GM12878 (cell line): ENCODE measurements around the gene TFAP2E. TPM values are rescaled to one million over a fixed set of nuclear protein-coding genes. Genes with fewer than 3 reads are reported as not detected.

ENCODE experiments used
- ASH2L ChIP-seq: fragments of 300-600, 200-600 bp; sonication (generic); IDR thresholded peaks from 2 replicates; pipeline ENCODE4 v1.6.1; 2017; ENCODE audit warnings: low read depth, mild to moderate bottlenecking, borderline replicate concordance
- CHD2 ChIP-seq: IDR thresholded peaks from 2 replicates; pipeline ENCODE4 v1.6.1; 2011; ENCODE audit warnings: low read depth, low read length, improper control_type of control experiment, borderline replicate concordance
- CREM ChIP-seq: IDR thresholded peaks from 2 replicates; pipeline ENCODE4 v1.6.1; 2014; ENCODE audit warnings: antibody characterized with exemption, low read depth
- ETV6 ChIP-seq, 2 experiments: fragments of 450-650 bp in 1 of 2; IDR thresholded peaks in 1 of 2; conservative IDR thresholded peaks in 1 of 2; 2 replicates each; pipeline ENCODE4 v1.6.1; 2014; ENCODE audit warnings: antibody characterized with exemption in 1 of 2, borderline replicate concordance in 1 of 2, low read depth in 1 of 2, mild to moderate bottlenecking in 1 of 2, moderate library complexity in 1 of 2
- FOS ChIP-seq: IDR thresholded peaks from 3 replicates; pipeline ENCODE4 v1.6.1; 2011; ENCODE audit warnings: borderline replicate concordance; ENCODE audit not compliant: insufficient read length; ENCODE audit errors: extremely low read depth
- FOXM1 ChIP-seq: IDR thresholded peaks from 2 replicates; pipeline ENCODE4 v1.6.1; 2012; ENCODE audit warnings: low read depth, mild to moderate bottlenecking, inconsistent platforms, low read length, moderate library complexity
- HCFC1 ChIP-seq: fragments of 150-350 bp; IDR thresholded peaks from 2 replicates; pipeline ENCODE4 v1.6.1; 2014; ENCODE audit warnings: low read length
- HDAC6 ChIP-seq: fragments of 200-600 bp; sonication (generic); IDR thresholded peaks from one replicate; pipeline ENCODE4 v1.8.0; 2017; ENCODE audit warnings: antibody characterized with exemption; ENCODE audit not compliant: unreplicated experiment
- MYC ChIP-seq: IDR thresholded peaks from 2 replicates; pipeline ENCODE4 v1.6.1; 2011; ENCODE audit warnings: mild to moderate bottlenecking, low read length, moderate library complexity, inconsistent platforms; ENCODE audit not compliant: insufficient read depth, insufficient replicate concordance, insufficient read length, severe bottlenecking
- NBN ChIP-seq: fragments of 450-650 bp; IDR thresholded peaks from 2 replicates; pipeline ENCODE4 v1.6.1; 2016
- PML ChIP-seq: IDR thresholded peaks from 2 replicates; pipeline ENCODE4 v1.6.1; 2012; ENCODE audit warnings: low read length, inconsistent platforms
- POLR2AphosphoS2 ChIP-seq: IDR thresholded peaks from 2 replicates; pipeline ENCODE4 v1.6.1; 2011; ENCODE audit warnings: low read depth, mild to moderate bottlenecking, low read length, improper control_type of control experiment, moderate library complexity
- SIN3A ChIP-seq: IDR thresholded peaks from 2 replicates; pipeline ENCODE4 v1.6.1; 2012; ENCODE audit warnings: low read depth, low read length, improper control_type of control experiment
- SIX5 ChIP-seq: IDR thresholded peaks from 2 replicates; pipeline ENCODE4 v1.6.1; 2011; ENCODE audit warnings: mild to moderate bottlenecking, low read depth, low read length, moderate library complexity; ENCODE audit not compliant: severe bottlenecking
- SKIL ChIP-seq: fragments of 450-650 bp; IDR thresholded peaks from 2 replicates; pipeline ENCODE4 v1.6.1; 2017; ENCODE audit warnings: mild to moderate bottlenecking, low read depth, inconsistent platforms; ENCODE audit not compliant: poor library complexity, severe bottlenecking
- SMAD1 ChIP-seq: fragments of 450-650 bp; IDR thresholded peaks from 2 replicates; pipeline ENCODE4 v1.6.1; 2018; ENCODE audit warnings: mild to moderate bottlenecking, low read depth; ENCODE audit not compliant: partially characterized antibody
- SMC3 ChIP-seq: IDR thresholded peaks from 2 replicates; pipeline ENCODE4 v1.6.1; 2011; ENCODE audit warnings: low read length, improper control_type of control experiment, borderline replicate concordance
- ZNF274 ChIP-seq: IDR thresholded peaks from one replicate; pipeline ENCODE4 v1.8.0; 2011; ENCODE audit not compliant: insufficient read length, insufficient read depth
- polyA plus RNA-seq, 11 experiments: library from polyadenylated mRNA; depleted of rRNA in 4 of 11; unstranded in 6 of 11; stranded (reverse) in 5 of 11; fragments of >200 nt; fragmentation: Nextera tagmentation in 4 of 11; fragmentation: Illumina TruSeq in 1 of 11; extraction: Ambion mirVana in 4 of 11; extraction: Trizol in 1 of 11; gene quantifications; 1 replicate in 1 of 11; 2 replicates in 10 of 11; pipeline versions ENCODE4 v1.2.1 to v1.2.3, GENCODE V29; 2011 to 2016; ENCODE audit warnings: inconsistent platforms in 2 of 11, missing spikeins in 2 of 11, low read depth in 1 of 11
- total RNA-seq, 4 experiments: library from RNA; depleted of rRNA in 3 of 4; stranded (reverse); fragments of >200 nt in 3 of 4; fragmentation: Illumina TruSeq in 1 of 4; extraction: Trizol in 1 of 4; gene quantifications; 2 replicates each; pipeline versions ENCODE4 v1.2.1 to v1.2.3, GENCODE V29; 2013 to 2021
- TF ChIP-seq, protein P1 (sequence below): IDR thresholded peaks from 2 replicates; pipeline ENCODE4 v1.6.1; 2012; ENCODE audit warnings: low read depth, low read length, improper control_type of control experiment
- TF ChIP-seq, protein P2 (sequence below): IDR thresholded peaks from 2 replicates; pipeline ENCODE4 v1.6.1; 2011; ENCODE audit warnings: low read depth, low read length, improper control_type of control experiment, borderline replicate concordance
- TF ChIP-seq, protein P3 (sequence below): IDR thresholded peaks from 2 replicates; pipeline ENCODE4 v1.6.1; 2011; ENCODE audit warnings: low read depth, mild to moderate bottlenecking, low read length, moderate library complexity, borderline replicate concordance; ENCODE audit errors: extremely low read depth
- TF ChIP-seq, protein P4 (sequence below): IDR thresholded peaks from 2 replicates; pipeline ENCODE4 v1.6.1; 2011; ENCODE audit warnings: borderline replicate concordance, low read depth, mild to moderate bottlenecking, moderate library complexity, mixed read lengths, low read length; ENCODE audit not compliant: insufficient read depth; ENCODE audit errors: extremely low read length
- TF ChIP-seq, protein P5 (sequence below): fragments of 450-650 bp; conservative IDR thresholded peaks from 2 replicates; pipeline ENCODE4 v1.6.1; 2017; ENCODE audit warnings: mild to moderate bottlenecking, moderate library complexity

Gene TFAP2E
- total and polyA plus RNA-seq, 10 of the 15 experiments (the other 5 are each of a cell fraction or from before 2014, with no cell fraction given) = 0.10 to 1.1 (median 0.43) TPM

DNA sequence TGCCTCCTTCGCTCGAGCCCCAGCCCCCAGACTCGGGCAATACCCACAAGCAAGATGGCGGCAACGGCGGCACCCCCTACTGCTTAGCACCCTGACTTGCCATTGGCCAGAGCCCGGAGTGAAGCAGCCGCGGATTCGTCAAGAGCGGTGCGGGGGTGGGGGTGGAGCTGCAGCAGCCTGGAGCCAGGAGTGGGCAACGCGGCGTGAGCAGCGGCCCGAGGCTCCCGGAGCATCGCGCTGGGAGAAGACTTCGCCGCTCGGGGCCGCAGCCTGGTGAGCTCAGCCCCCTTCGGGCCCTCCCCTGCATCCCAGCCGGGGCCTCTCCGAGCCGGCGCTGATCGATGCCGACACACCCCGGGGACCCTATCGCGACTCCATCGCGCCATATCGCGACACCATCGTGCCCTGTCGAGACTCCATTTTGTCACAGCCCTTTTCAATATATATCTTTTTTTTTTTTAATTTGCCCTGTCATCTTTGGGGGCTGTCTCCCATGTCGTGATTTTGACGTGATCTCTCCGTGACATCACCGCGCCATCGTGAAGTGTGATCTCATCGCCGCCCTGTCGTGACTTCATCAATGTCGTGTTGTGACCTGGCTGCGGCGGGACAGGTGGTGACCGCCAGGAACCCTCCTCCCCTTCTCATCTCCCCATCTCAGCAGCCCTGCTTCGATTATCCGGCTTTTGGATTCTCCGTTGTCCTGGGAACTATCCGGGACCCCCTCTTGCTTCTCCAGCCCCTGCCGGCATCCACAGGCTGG, 15.3 kb upstream of the TFAP2E start, which contains the start of gene NCDN (continued):
- TF ChIP-seq, protein P1, sequence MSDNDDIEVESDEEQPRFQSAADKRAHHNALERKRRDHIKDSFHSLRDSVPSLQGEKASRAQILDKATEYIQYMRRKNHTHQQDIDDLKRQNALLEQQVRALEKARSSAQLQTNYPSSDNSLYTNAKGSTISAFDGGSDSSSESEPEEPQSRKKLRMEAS = no peak
- TF ChIP-seq, protein P2, sequence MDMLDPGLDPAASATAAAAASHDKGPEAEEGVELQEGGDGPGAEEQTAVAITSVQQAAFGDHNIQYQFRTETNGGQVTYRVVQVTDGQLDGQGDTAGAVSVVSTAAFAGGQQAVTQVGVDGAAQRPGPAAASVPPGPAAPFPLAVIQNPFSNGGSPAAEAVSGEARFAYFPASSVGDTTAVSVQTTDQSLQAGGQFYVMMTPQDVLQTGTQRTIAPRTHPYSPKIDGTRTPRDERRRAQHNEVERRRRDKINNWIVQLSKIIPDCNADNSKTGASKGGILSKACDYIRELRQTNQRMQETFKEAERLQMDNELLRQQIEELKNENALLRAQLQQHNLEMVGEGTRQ = no peak
- TF ChIP-seq, protein P3, sequence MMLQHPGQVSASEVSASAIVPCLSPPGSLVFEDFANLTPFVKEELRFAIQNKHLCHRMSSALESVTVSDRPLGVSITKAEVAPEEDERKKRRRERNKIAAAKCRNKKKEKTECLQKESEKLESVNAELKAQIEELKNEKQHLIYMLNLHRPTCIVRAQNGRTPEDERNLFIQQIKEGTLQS = no peak
- peak; percentile 76; the same call in 1 of the 2 replicates for TF ChIP-seq PML
- TF ChIP-seq SMC3 = no peak
- peak; percentile 76 for TF ChIP-seq MYC
- no peak for TF ChIP-seq SMAD1
- TF ChIP-seq, protein P4, sequence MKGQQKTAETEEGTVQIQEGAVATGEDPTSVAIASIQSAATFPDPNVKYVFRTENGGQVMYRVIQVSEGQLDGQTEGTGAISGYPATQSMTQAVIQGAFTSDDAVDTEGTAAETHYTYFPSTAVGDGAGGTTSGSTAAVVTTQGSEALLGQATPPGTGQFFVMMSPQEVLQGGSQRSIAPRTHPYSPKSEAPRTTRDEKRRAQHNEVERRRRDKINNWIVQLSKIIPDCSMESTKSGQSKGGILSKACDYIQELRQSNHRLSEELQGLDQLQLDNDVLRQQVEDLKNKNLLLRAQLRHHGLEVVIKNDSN = no peak
- peak; percentile 69; the same call in 1 of the 2 replicates for TF ChIP-seq POLR2AphosphoS2
- TF ChIP-seq, protein P5, sequence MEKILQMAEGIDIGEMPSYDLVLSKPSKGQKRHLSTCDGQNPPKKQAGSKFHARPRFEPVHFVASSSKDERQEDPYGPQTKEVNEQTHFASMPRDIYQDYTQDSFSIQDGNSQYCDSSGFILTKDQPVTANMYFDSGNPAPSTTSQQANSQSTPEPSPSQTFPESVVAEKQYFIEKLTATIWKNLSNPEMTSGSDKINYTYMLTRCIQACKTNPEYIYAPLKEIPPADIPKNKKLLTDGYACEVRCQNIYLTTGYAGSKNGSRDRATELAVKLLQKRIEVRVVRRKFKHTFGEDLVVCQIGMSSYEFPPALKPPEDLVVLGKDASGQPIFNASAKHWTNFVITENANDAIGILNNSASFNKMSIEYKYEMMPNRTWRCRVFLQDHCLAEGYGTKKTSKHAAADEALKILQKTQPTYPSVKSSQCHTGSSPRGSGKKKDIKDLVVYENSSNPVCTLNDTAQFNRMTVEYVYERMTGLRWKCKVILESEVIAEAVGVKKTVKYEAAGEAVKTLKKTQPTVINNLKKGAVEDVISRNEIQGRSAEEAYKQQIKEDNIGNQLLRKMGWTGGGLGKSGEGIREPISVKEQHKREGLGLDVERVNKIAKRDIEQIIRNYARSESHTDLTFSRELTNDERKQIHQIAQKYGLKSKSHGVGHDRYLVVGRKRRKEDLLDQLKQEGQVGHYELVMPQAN = no peak; the same call in 1 of the 2 replicates
- peak; percentile 48 for TF ChIP-seq ASH2L
- peak; percentile 97 for TF ChIP-seq HCFC1
- no peak for TF ChIP-seq FOXM1
- peak; percentile 97 for TF ChIP-seq CHD2
- peak; percentile 95 for TF ChIP-seq SIX5
- TF ChIP-seq HDAC6 = no peak
- TF ChIP-seq CREM = peak; percentile 75
- TF ChIP-seq SKIL = no peak
- 0 out of 2 replicates have a peak, but pooled peaks have one; percentile 62 for TF ChIP-seq SIN3A
- peak; percentile 97 for TF ChIP-seq NBN
- TF ChIP-seq ZNF274 = no peak
- TF ChIP-seq ETV6 (conservative IDR thresholded peaks at IDR 0.05 in 1 of 2, IDR thresholded peaks at IDR 0.05 in 1 of 2; ENCODE audit: borderline replicate concordance in 1 of 2, low read depth in 1 of 2) = no peak
- TF ChIP-seq FOS = peak; percentile 79
